HG03066 (cell line): ENCODE data around the gene PPM1E.
"Not testable (repeated sequence)": the region's sequence is repeated elsewhere in the genome, so short reads cannot be mapped to it uniquely, and the experiment has no call there.

Experiments used
- ATAC-seq: cut with Tn5 transposase; IDR thresholded peaks from one replicate; pipeline ENCODE4 v1.9.1; 2021; ENCODE audit warnings: low read depth; ENCODE audit not compliant: unreplicated experiment

Gene PPM1E

GRCh38 chr17:58755577-58756245 lies at the start of gene PPM1E:
Gene PPM1E, plus strand, starts transcription at chr17:58755854.
- ATAC-seq: no peak

GRCh38 chr17:58706351-58707140 lies 49.1 kb upstream of the PPM1E start:
- no peak for ATAC-seq

DNA sequence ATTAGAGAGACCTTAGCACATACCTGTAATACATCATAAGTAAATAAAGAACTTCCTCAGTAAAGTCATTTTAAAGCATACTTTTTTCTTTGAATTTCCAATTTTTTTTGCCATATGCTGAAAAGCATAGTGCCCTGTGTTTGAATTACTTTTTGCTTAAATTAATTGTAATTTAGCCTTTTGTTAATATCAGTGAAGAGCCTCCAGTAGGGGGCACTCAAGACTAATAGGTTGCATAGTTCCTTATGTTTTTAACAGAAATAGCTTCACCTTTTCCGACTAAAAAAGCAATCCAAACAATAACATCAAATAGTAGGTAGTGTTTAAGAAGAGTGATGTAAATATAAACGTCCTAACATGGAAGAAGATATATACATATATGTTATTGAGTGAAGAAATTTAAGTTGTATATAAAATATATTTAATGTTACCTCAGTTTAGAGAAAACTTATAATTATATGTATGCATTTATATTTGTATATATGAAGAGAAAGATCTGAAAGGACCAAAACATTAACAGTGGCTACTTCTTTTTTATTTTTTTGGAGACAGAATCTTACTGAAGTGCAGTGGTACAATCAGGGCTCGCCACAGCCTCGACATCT lies 44.6 kb upstream of the PPM1E start:
- no peak for ATAC-seq

DNA sequence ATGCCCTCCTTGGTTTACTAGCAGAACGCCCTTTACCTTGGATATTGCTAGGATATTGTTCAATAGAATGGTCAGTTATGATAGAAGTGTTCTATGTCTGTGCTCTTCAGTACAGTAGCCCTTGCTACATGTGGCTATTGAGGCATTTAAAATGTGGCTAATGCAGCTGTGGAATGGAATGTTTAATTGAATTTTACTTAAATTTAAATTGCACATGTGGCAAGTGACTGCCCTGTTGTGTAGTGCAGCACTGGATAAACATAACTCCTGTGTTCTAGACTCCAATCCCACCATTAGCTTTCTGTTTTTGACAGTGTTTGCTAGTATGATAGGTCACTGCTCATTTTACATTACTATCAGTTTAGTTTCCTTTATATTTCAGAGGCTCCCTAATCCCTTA lies 33.4 kb upstream of the PPM1E start:
- ATAC-seq: no peak

GRCh38 chr17:58722696-58723095 lies 33.0 kb upstream of the PPM1E start:
- no peak for ATAC-seq

- ATAC-seq: no peak
Measured at GRCh38 chr17:58728798-58729197, 26.9 kb upstream of the PPM1E start.

DNA sequence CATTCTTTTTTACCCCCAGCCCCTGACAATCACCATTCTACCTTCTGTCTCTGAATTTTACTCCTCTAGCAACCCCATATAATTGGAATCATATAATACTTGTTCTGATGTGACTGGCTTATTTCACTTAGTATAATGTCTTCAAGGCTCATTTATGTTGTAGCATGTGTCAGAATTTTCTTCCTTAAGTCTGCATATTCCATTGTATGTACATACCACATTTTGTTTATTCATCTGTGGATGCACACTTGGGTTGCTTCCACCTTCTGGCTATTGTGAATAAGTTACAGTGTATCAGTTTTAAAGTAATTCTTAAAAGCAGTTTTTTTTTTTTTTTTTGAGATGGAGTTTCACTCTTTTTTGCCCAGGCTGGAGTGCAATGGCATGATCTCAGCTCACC lies 24.7 kb upstream of the PPM1E start:
- ATAC-seq: no peak

DNA sequence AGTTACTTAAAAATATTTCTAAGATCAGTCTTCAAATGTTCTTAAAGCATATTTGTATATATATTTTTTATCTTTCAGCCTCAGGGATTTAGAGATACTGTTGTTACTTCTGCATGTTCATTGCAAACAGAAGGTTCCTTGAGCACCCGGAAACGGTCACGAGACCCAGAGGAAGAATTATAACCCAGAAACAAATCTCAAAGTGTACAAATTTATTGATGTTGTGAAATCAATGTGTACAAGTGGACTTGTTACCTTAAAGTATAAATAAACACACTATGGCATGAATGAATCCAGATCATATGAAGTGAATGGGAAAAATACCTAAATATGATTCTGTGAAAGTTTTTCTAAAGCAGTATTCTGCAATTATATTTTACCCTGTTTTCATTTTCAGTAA lies 21.6 kb upstream of the PPM1E start:
- no peak for ATAC-seq

GRCh38 chr17:58734811-58735210 lies 20.8 kb upstream of the PPM1E start:
- ATAC-seq: no peak

DNA sequence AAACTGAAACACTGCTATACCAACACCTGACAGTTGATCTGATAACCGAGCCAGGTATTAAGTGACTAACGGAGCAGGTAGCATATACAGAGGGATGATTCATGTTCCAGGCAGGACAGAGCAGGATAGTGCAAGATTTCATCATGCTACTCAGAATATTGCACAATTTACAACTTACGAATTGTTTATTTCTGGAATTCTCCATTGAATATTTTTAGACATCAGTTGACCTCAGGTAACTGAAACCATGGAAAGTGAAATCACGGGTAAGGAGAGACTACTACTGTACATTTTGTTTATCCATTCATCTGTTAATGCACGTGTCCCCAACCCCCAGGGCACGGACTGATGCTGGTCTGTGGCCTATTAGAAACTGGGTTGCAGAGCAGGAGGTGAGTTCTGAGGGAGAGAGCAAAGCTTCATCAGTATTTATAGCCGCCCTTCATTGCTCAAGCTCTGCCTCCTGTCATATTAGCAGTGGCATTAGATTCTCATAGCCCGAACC lies 14.5 kb upstream of the PPM1E start:
- no peak for ATAC-seq

GRCh38 chr17:58747674-58748073 lies 8.0 kb upstream of the PPM1E start:
- no peak for ATAC-seq

DNA sequence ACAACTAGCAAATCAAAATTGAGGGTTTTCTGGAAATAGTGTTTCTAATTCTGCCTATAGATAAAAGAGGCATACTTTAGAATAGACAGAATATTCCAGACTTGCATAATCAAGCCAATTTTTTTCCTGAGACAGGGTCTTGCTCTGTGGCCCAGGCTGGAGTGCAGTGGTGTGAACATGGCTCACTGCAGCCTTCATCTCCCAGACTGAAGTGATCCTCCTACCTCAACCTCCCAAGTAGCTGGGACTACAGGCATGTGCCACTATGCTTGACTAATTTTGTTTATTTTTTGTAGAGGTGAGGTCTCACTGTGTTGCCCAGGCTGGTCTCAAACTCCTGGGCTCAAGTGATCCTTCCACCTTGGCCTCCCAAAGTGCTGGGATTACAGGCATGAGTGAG lies 6.0 kb upstream of the PPM1E start:
- not testable (repeated sequence) for ATAC-seq

DNA sequence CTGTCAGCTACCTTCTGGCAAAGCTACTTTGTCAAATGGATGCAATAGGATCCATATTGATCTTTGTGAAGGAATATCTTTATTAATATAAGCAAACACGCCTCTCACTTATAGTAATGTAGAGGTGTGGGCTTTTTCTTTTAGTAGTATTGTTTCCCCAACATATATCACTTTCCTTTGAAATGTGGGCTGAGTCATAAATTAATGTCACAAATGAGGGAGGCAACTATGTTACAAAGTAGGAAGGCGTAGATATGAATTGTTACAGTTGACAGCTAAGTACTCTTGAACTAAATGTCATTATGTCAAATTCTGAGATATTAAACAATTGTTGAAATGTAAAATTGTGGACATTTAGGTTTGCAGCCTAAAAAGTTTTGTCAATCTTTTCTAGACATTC lies 2.6 kb upstream of the PPM1E start:
- no peak for ATAC-seq

DNA sequence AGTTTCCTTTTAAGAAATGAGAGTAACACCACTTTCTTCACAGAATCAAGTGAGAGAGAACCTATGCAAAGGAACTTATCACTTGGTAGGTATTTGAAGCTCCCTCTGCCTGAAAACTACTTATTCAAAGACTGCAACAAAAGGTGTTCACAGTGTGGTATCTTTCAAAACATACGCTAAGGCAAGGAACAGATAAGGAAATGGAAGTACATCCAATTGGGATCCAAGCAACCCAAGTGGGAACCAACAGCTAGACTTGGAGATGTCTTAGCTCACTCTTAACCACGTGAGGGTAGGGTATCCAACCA lies 431 bp upstream of the PPM1E start:
- ATAC-seq: no peak

DNA sequence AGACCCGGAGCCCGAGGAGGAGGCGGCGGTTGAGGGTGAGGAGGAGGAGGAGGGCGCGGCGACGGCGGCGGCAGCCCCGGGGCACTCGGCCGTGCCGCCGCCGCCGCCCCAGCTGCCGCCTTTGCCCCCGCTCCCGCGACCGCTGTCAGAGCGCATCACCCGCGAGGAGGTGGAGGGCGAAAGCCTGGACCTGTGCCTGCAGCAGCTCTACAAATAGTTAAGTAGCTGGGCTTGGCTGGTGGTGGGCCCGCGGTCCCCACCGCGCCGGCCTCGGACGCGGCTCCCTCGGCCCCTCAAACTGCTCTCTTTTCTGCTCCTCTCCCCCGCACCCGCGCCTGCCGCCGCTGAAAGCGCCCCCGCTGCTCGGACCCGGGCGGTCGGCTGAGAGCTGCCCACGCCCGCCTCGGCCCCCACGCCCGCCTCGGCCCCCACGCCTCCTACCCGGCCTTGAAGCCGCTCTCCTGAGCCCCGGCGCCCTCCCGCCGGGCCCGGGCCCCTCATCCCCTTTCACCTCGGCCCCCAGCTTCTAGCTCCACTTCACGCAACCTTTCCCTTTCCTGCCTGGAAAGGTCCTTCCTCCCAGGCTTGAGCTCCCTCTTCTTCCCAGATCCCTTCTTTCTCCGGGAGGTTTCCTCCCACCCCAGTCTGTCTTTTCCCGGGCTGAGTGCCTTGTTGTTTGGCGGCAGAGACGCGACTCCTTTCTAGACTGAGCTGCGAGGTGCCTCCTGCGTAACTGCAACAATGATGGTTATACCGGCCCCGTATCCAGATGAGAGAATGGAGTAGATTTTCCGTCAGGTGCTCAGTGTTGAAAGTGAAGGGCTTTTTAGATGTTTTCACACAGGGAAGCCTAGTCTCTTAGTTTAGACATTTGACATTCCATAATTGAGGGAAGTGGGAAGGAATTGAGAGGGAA lies 850 bp downstream of the PPM1E start:
- ATAC-seq: no peak

- ATAC-seq: no peak
Measured at GRCh38 chr17:58757162-58757613, 1.5 kb downstream of the PPM1E start.

DNA sequence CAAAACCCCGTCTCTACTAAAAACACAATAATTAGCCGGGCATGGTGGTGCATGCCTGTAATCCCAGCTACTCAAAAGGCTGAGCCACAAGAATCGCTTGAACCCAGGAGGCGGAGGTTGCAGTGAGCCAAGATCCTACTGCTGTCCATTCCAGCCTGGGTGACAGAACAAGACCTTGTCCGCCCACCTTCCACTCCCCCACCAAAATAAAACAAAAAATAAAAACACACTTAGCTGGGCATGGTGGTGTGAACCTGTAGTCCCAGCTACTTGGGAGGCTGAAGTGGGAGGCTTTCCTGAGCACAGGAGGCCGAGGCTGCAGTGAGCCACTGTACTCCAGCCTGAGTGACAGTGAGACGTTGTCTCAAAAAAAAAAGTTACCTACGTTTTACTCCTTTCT lies 3.2 kb downstream of the PPM1E start:
- no peak for ATAC-seq

DNA sequence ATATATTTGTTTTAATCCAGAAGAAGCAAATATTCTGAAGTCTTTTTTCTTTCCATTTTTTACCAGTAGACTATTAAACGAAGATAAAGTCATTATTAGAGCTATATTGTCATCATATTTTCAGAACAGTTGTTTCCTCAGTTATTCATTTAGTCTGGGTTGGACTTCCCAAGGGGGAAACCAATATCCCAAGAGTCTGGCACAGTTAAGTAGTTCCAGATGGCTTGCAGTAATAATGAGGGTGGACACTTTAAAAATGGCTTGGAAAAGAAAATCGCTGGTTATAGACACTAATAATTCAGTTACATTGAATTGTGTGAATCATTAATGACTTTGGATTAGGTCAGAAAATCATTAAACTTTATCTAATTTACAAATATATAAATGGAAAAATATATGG lies 3.9 kb downstream of the PPM1E start:
- ATAC-seq: no peak

DNA sequence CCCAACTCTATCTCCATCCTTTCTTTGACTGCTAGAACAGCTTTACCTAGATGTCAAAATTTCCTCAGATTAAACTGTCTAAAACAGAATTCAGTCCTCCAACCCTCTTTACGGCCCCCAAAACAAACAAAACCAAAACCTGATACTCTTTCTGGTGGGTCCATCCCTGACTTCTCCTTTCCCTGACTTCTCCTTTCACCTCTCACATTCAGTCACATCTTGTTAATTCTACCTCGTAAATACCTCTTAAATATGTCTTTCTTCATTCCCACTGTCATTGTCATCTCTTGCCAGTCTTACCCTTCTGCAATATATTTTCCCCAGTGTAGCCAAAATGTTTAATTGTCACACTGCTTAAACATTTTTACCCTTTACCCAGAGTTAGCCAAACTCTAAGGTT lies 4.6 kb downstream of the PPM1E start:
- no peak for ATAC-seq

DNA sequence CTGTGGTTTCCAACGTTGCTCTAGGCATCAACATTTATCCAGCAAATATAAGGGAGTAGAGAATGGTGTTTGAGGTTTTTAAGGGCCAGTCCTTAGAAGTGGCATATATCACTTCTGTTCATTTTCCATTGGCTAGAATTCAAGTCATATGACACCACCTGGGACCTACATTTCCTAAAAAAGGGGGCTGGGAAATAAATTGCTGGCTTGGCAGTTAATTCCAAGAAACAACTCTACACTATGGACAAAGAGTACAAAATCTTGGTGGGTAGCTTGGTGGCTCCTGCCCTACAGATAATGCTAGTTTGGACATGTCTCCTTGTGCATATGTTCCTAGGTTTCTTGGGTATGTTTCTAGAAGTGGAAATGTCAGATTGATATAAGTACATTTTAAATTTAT lies 7.6 kb downstream of the PPM1E start:
- ATAC-seq: no peak

DNA sequence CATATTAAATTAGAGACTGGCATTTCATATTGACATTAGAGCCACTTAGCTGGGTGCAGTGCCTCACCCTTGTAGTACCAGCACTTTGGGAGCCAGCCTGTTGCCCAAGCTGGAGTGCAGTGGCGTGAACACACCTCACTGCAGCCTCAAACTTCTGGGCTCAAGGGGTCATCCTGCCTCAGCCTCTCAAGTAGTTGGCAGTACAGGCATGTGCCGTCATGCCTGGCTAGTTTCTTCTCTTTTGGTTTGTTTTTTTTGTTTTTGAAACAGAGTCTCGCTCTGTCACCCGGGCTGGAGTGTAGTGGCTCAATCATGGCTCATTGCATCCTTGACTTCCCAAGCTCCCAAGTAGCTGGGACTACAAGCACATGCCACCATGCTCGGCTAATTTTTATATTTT lies 8.7 kb downstream of the PPM1E start:
- ATAC-seq: no peak
